NOMO-1 treated with dmso at 0.1 percent for 144 hours (cell line): ENCODE results near the gene MC2R.

Experiments used
- DNase-seq: peaks from one replicate; lab custom pipeline; 2025; ENCODE audit not compliant: unreplicated experiment; lab: John Stamatoyannopoulos, UW

Gene MC2R

GRCh38 chr18:13915391-13915790 is at the start of gene MC2R:
Gene MC2R, minus strand, starts transcription at chr18:13915536. Its CDS starts 30,018 bp downstream, at chr18:13885518.
- DNase-seq = no peak

GRCh38 chr18:13945811-13946210 is 30.5 kb upstream of the MC2R start:
- DNase-seq = no peak

GRCh38 chr18:13943338-13943737 is 28.0 kb upstream of the MC2R start:
- no peak for DNase-seq

GRCh38 chr18:13940326-13940725 is 25.0 kb upstream of the MC2R start:
- no peak for DNase-seq

- DNase-seq = no peak
These were observed 19.3 kb upstream of the MC2R start for GRCh38 chr18:13934676-13935075.

- no peak for DNase-seq
These were observed 18.7 kb upstream of the MC2R start for GRCh38 chr18:13934058-13934457.

- DNase-seq = no peak
These were observed 17.1 kb upstream of the MC2R start for GRCh38 chr18:13932285-13933025.

- DNase-seq = no peak
These were observed 15.6 kb upstream of the MC2R start for GRCh38 chr18:13930964-13931363.

GRCh38 chr18:13923221-13923620 is 7.9 kb upstream of the MC2R start:
- DNase-seq = no peak

GRCh38 chr18:13918898-13919297 is 3.6 kb upstream of the MC2R start:
- no peak for DNase-seq

- no peak for DNase-seq
These were observed 2.1 kb upstream of the MC2R start for GRCh38 chr18:13917401-13917800.

- no peak for DNase-seq
These were observed 1.2 kb upstream of the MC2R start for GRCh38 chr18:13916559-13916958.

- DNase-seq = no peak
These were observed 677 bp upstream of the MC2R start for GRCh38 chr18:13915995-13916431.

- DNase-seq = no peak
These were observed 580 bp downstream of the MC2R start for GRCh38 chr18:13914756-13915155.

- DNase-seq = no peak
These were observed 1.2 kb downstream of the MC2R start for GRCh38 chr18:13914170-13914569.

- no peak for DNase-seq
These were observed 2.1 kb downstream of the MC2R start for GRCh38 chr18:13913205-13913604.

GRCh38 chr18:13912601-13913000 is 2.7 kb downstream of the MC2R start:
- DNase-seq = no peak

GRCh38 chr18:13910986-13911385 is 4.3 kb downstream of the MC2R start:
- DNase-seq = no peak

- DNase-seq = no peak
These were observed 4.8 kb downstream of the MC2R start for GRCh38 chr18:13910501-13910900.

GRCh38 chr18:13909141-13909940 is 6.0 kb downstream of the MC2R start:
- no peak for DNase-seq

- DNase-seq = no peak
These were observed 14.7 kb downstream of the MC2R start for GRCh38 chr18:13900633-13901032.

- DNase-seq = no peak
These were observed 19.8 kb downstream of the MC2R start for GRCh38 chr18:13895505-13896033.
